SU-DHL-6 (cell line): ENCODE results near the gene ZWILCH.

ENCODE experiments used
- EZH2phosphoT487 ChIP-seq: fragments of 200-600 bp; sonication (generic), shearing (Covaris generic); conservative IDR thresholded peaks from 2 replicates; pipeline ENCODE4 v1.6.1; 2018; ENCODE audit warnings: mild to moderate bottlenecking, antibody characterized with exemption, low read length, moderate library complexity, mixed read lengths
- TF ChIP-seq, protein P1 (sequence below): fragments of 200-600 bp; sonication (generic); IDR thresholded peaks from one replicate; pipeline ENCODE4 v1.5.1; 2017; ENCODE audit warnings: antibody characterized with exemption, mild to moderate bottlenecking, low read length, moderate library complexity; ENCODE audit not compliant: insufficient read depth, poor library complexity, severe bottlenecking

DNA sequence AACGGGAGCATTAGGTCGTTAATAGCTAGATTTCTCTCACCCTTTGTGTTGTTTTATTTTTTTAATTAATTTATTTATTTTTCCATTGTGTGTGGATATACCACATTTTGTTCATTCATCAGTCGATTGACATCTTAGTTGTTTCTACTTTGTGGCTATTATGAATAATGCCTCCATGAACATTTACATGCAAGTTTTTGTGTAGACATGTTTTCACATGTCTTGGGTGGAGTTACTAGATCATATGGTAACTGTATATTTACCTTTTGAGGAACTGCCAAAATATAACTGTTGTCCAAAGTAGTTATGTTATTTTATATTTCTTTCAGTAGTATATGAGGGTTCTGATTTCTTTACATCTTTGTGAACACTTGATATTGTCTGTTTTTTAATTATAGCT, 18.8 kb downstream of the ZWILCH start:
- TF ChIP-seq, protein P1, sequence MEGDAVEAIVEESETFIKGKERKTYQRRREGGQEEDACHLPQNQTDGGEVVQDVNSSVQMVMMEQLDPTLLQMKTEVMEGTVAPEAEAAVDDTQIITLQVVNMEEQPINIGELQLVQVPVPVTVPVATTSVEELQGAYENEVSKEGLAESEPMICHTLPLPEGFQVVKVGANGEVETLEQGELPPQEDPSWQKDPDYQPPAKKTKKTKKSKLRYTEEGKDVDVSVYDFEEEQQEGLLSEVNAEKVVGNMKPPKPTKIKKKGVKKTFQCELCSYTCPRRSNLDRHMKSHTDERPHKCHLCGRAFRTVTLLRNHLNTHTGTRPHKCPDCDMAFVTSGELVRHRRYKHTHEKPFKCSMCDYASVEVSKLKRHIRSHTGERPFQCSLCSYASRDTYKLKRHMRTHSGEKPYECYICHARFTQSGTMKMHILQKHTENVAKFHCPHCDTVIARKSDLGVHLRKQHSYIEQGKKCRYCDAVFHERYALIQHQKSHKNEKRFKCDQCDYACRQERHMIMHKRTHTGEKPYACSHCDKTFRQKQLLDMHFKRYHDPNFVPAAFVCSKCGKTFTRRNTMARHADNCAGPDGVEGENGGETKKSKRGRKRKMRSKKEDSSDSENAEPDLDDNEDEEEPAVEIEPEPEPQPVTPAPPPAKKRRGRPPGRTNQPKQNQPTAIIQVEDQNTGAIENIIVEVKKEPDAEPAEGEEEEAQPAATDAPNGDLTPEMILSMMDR, result no peak
- no peak for TF ChIP-seq EZH2phosphoT487
